Pulmonary artery endothelial cell (primary cell): ENCODE measurements around the gene MPRIP. TPM values are rescaled to one million over a fixed set of nuclear protein-coding genes. Genes with fewer than 3 reads are reported as not detected.

Experiments used
- DNase-seq: peaks from one replicate; pipeline ENCODE4 v3.0.0-alpha.2; 2011; ENCODE audit warnings: low read depth, low spot score
- total RNA-seq: library from RNA; depleted of rRNA; stranded (reverse); fragments of >200 nt; gene quantifications from 2 replicates; pipeline ENCODE4 v1.2.3, GENCODE V29; 2014

The MPRIP gene
- total RNA-seq, 1 donor from 2014 or later: 108 TPM

- DNase-seq: no peak
Measured at GRCh38 chr17:17051380-17051779, 9.1 kb downstream of the MPRIP start.

- no peak for DNase-seq
Measured at GRCh38 chr17:17051791-17052461, 9.7 kb downstream of the MPRIP start.

- DNase-seq: no peak
Measured at GRCh38 chr17:17052462-17053221, 10.4 kb downstream of the MPRIP start.

GRCh38 chr17:17053446-17054379 is 11.5 kb downstream of the MPRIP start:
- DNase-seq: no peak

- no peak for DNase-seq
Measured at GRCh38 chr17:17054636-17055035, 12.4 kb downstream of the MPRIP start.

GRCh38 chr17:17055286-17056155 is 13.3 kb downstream of the MPRIP start:
- DNase-seq: no peak

- no peak for DNase-seq
Measured at GRCh38 chr17:17056156-17056539, 13.9 kb downstream of the MPRIP start.

- no peak for DNase-seq
Measured at GRCh38 chr17:17057057-17057551, 14.8 kb downstream of the MPRIP start.

GRCh38 chr17:17058304-17058703 is 16.0 kb downstream of the MPRIP start:
- no peak for DNase-seq

- DNase-seq: no peak
Measured at GRCh38 chr17:17059301-17059890, 17.1 kb downstream of the MPRIP start.

GRCh38 chr17:17060001-17060922 is 18.0 kb downstream of the MPRIP start:
- DNase-seq: no peak

- no peak for DNase-seq
Measured at GRCh38 chr17:17060930-17061329, 18.7 kb downstream of the MPRIP start.

GRCh38 chr17:17061516-17061915 is 19.3 kb downstream of the MPRIP start:
- DNase-seq: no peak

GRCh38 chr17:17062356-17062755 is 20.1 kb downstream of the MPRIP start:
- no peak for DNase-seq

GRCh38 chr17:17062866-17063265 is 20.6 kb downstream of the MPRIP start:
- no peak for DNase-seq

GRCh38 chr17:17063546-17064122 is 21.4 kb downstream of the MPRIP start:
- DNase-seq: no peak

GRCh38 chr17:17064322-17064721 is 22.1 kb downstream of the MPRIP start:
- DNase-seq: no peak

GRCh38 chr17:17066021-17066420 is 23.8 kb downstream of the MPRIP start:
- DNase-seq: no peak

GRCh38 chr17:17067257-17067656 is 25.0 kb downstream of the MPRIP start:
- no peak for DNase-seq
